Measurements from ENCODE around the gene PLBD1.

The PLBD1 gene, protein sequence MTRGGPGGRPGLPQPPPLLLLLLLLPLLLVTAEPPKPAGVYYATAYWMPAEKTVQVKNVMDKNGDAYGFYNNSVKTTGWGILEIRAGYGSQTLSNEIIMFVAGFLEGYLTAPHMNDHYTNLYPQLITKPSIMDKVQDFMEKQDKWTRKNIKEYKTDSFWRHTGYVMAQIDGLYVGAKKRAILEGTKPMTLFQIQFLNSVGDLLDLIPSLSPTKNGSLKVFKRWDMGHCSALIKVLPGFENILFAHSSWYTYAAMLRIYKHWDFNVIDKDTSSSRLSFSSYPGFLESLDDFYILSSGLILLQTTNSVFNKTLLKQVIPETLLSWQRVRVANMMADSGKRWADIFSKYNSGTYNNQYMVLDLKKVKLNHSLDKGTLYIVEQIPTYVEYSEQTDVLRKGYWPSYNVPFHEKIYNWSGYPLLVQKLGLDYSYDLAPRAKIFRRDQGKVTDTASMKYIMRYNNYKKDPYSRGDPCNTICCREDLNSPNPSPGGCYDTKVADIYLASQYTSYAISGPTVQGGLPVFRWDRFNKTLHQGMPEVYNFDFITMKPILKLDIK

DNA sequence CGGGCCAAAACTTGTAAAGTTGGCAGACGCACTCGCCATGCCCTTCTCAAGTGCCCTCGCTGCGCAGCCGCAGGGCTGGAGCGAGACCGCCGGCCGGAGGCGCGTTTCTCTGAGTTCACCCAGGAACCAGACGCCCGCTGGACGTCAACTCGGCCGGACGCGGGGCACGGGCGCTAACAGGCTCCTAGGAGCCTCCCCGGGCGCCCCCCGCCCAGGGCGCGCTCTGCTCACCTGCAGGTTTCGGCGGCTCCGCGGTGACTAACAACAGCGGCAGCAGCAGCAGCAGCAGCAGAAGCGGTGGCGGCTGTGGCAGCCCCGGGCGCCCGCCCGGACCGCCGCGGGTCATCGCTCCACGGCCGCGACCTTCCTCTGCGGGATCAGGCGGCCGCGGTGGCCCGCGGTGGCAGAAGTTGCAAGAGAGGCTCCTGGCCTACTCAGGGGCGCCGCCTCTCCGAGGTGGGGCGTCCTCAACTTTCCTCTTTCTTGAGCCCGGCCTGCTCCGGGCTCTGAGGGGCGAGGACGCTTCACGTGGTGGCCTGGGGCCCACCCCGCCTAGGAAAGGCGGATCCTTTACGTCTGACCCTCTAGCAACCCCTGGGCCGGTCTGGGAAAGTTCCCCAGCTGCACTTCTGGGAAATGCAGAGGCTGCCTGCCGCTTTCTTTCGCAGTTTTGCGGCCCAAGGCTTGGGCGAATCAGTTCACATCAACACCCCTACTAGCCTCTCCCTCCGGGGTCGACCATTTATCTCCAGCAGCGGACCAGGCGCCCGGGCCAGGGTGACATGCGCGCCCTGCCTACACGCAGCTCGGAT lies at the start of gene PLBD1:
Gene PLBD1, minus strand, starts transcription at position 533 of the 812 bp plus-strand sequence. Its CDS starts 187 bp downstream, at position 346.
- DNase-seq, result no peak

DNA sequence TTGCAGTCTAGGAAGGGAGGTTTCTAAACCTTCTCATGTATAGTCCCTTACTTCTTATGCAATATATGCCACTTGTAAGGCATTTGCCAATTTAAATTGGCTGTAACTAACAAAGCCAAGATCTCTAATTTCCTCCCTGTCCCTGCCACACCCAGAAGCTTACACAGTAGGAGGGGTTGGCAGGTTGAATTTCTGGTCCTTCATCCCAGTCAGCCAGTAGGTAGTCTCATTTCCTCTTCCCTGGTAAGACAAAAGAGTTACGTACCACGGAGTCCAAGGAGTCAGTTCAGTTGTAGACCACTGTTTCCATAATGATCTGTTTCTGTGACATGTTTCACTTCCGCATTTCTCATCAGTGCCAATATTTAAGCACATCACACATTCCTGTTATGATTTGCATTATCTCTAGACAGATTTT lies 47.0 kb upstream of the PLBD1 start:
- no peak for DNase-seq

DNA sequence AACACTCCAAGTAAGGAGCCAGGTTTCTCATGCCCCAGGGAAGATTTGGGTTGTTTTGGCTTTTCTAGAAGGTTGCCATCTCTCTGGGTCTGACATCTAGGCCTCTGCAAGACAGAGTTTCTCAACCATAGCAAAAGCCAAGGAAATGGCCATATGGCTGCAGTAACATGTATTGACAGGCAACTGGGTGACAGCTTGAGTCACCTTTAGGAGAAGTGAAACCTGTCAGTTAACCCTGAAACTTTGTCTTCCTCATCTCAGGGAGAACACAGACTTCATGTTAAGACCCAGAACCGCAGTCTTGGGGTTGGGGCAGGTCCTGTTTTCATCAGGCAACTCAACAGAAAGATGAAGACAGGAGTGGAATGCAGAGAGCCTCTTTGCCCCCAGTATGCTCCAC lies 46.0 kb upstream of the PLBD1 start:
- no peak for DNase-seq

DNA sequence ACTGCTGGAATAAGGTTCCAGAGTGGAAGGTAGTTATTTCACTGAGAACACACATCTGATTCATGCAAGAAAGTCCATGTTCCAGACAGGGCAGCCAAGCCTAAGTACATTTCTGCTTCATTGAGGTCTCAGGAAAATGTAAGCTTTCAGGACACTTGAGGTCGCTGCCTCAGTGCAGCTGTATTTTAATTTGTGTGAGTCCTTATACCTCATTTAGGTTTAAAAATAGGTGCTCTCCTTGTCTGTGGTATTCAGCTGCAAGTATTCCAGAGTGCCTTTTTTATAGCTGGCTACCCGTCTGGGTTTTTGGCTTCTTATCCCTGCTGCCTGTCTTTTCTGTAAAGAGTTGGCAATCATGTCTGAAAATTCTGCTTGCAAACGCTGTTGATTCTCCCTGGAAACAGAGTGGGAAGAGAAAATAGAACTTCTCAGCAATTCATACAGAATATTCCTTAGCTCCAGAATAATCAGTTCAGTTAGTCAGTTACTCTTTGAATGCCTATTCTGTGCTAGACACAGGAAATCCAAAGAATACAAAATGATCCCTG lies 45.3 kb upstream of the PLBD1 start:
- no peak for DNase-seq

DNA sequence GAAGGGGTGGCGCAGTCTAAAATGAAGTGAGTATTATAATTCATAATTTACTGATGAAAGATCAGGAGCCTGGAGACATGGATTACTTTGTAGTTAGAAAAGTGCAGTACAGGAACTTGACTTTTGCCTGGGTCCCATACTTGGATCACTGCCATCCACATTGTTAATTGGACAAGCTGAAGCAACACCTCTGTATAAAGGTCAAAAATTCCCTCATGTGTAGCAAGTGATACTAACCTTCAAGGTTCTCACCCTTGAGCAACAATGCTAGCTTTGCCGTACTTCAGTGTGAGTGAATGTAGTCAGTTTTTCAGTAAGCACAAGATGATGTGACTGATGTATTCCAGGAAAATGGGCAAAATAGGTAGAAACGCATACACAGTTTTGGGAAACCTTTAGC lies 44.6 kb upstream of the PLBD1 start:
- no peak for DNase-seq

DNA sequence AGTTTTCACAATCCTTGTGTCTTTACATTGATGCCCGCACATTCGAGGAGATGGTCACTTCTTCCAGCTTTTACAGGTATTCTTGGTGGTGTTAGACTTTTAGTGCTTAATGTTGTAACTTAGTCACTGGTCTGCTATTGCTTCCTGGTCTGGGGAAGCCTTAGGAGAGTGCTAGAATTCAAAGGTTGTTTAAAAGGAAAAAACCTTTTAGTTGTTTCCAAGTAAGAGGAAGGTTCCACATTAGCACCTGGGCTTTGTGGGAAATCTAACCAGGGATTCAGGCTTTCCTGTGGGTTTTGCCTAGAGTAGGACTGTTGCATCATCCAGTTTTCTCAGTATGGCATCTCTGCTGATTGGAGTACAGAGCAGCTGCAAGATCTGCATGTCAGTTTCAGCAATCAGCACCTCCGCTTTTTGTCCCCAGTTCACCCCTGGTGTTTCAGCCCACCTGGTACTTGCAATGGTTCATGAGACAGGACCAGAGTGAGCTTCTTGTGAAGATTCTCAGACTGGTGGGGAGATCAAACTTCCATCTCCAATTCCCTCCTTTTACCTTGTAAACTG lies 44.0 kb upstream of the PLBD1 start:
- DNase-seq, result no peak

DNA sequence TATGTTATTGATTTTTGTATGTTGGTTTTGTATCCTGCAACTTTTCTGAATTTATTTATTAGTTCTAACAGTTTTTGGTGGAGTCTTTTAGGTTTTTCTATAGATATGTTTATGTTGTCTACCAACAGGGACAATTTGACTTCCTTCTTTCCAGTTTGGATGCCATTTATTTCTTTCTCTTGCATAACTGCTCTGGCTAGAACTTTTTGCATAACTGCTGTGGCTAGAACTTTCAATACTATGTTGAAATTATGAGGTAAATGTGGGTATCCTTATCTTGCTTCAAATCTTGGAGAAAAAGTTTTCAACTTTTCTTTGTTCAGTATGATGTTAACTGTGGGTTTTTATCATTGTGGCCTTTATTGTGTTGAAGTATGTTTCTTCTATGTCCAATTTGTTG lies 39.9 kb upstream of the PLBD1 start:
- DNase-seq, result no peak

DNA sequence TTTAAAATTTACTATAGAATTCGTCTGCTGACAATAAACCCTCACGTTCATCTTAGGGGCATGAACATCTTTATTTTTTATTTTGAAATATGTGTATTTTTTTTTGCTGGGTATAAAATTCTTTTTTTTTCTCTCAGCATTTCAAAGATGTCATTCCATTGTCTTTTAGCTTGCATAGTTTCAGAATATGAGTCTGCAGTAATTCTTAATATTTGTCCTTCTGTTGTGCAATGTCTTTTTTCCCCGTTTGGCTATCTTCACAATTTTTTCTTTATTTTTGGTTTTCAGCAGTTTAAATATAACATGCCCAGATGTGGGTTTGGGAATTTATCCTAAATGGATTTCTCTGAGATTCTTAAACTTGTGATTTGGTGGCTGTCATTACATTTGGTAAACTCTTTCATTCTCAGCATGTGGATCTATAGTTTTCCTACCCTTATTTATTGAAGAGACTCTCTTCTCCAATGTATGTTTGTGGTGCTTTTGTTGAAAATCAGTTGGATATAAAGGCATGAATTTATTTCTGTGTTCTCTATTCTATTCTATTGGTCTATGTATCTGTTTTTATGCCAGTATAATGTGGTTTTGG lies 37.8 kb upstream of the PLBD1 start:
- DNase-seq, result no peak

DNA sequence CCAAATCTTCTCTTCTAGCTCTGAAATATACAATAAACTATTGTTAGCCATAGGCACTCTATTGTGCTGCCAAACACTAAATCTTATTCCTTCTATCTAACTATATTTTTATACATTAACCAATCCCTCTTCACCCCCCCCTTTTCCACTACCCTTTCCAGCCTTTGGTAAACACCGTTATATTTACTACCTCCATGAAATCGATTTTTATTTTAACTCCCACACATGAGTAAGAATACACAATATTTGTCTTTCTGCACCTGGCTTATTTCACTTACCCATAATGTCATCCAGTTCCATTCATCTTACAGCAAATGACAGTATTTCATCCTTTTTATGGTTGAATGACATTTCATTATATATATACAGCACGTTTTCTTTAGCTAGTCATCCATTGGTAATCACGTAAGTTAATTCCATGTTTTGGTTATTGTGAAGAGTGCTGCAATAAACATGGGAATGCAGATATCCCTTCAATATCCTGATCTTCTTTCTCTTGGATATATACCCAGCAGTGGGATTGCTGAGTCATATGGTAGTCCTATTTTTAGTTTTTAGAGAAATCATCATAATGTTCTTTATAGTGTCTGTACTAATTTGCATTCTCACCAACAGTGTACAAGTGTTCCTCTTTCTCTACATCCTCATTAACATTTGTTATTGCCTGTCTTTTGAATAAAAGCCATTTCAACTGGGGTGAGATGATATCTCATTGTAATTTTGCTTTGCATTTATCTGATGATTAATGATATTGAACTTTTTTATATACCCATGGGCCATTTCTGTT lies 34.2 kb upstream of the PLBD1 start:
- DNase-seq, result no peak

DNA sequence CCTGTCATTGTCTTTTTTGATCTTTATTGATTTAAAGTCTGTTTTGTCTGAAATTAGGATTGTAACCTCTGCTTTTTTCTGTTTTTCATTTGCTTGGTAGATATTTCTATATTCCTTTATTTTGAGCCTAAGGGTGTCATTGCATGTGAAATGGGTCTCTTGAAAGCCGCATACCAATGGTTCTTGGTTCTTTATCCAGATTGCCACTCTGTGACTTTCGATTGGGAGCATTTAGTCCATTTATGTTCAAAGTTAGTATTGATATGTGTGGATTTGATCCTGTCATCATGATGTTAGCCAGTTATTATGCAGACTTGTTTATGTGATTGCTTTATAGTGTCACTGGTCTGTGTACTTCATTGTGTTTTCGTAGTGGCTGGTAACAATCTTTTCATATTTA lies 29.8 kb upstream of the PLBD1 start:
- no peak for DNase-seq

DNA sequence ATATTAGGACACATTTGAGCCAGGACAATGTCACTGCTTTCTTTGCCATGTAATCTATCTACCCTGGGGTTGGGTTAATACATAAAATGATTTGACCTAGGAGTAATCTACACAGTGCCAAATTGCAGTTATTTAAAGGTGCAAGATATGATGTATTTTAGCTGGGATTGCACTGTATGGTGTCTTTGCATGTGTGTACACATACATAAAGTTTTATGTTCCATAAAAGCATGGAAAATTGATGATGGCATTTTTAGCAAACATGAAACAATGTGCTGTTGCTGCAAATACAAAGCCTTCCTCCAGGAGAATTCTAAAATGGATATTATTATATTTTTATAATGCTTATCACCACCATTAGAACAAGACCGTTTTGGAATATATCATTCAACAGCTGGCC lies 24.0 kb upstream of the PLBD1 start:
- DNase-seq, result no peak

DNA sequence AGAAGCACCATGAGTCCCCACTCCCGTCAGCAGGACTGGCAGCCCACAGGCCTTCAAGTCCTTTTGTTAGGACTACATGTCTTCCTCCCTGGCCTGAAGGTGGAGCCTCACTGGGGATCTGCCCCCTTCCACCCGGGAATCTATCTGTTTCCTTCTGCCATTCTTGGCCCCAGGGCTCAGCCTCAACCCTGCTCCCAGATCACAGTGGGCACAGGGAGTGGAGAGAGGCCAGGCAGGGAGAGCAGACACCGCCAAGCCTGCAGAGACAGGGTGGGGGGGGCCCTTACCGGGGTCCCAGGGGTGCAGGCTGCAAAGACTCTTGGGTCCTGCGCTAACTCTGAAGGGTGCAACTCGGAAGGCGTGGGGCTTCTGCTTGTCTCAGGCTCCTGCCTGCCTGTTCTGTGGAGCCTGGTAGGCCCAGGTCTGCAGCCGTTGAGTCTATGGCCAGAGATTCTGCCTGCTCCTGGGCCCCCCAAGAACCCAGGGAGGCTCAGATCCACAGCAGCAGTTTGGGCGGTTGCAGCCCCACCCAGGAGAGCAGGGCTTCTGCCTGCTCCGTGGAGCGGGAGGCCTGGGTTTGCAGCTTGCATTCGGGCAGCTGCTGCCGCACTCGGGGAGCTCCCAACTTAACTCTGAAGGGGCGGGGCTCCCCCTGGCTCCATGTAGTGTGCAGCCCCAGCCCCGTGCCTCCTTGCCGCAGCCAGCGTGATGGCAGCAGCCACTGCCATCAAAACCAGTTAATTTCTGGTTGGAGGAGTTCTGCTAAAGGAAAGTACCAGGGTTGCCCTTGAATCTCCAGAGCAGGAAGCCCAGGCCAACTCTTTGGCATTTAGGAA lies 21.7 kb upstream of the PLBD1 start:
- no peak for DNase-seq

DNA sequence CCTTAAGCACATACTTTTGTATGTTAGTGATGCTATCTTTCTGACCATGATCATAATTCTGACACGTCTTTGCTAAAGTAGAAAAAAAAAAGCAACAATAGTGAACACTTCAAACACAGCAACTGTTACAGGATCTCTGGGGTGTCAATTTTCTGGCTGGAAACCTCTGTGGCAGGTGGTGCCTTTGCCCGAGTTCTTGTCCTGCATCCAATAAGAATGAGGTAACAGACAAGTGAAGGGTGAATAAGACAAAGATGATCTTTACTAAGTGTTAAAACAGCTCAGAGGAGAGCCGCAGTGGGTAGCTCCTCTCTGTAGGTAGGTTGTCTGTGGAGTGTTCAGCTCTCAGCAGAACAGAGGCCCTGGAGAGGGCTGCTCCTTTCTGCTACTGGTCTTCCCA lies 20.9 kb upstream of the PLBD1 start:
- DNase-seq, result no peak

DNA sequence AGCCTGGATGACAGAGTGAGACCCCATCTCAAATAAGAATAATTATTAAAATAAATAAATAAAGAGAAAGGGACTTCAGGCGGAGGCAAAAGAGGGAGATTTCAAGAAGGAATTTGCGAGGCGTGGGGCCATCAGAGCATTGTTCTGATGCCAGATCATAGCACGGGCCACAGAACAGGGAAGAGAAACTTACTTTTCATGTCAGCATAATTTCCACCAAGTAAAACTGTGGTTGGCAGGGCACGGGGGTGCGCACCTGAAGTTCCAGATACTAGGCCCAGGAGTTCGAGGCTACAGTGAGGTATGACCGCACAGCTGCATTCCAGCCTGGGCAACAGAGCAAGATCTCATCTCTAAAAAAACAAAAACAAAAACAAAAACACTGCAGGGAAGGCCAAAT lies 11.0 kb upstream of the PLBD1 start:
- DNase-seq, result no peak

DNA sequence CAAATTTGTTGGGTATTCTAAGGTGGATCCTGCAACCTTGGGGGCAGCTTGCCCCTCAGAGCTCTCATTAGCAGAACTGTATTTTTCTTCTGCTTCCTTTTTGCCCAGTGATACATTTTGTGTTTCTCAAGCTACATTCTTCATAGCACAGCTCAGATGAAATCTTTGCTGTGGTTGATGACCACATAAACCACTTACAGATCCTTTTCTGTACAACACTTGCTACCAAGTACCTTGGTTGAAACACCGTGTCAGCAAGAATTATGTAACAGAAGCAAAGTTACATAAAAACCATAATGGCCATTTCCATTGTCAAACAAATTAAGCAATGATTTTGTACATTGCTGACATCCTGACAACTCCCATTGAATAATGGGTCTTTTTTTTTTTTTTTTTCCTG lies 9.7 kb upstream of the PLBD1 start:
- DNase-seq, result no peak

DNA sequence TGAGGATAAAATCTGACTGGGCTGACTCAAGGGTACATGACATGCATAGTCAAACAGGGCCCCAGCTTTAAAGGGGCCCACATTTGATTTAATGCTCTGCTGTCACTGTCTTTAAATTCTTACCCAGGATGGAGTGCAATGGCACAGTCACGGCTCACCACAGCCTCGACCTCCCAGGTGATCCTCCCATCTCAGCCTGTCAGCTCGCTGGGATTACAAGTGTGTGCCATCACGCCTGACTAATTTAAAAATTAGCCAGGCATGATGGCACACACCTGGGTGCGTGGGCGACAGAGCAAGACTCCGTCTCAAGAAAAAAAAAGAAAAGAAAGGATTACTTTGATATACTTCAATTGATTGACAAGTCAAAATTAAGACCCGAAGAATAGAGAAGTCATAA lies 9.2 kb upstream of the PLBD1 start:
- no peak for DNase-seq

DNA sequence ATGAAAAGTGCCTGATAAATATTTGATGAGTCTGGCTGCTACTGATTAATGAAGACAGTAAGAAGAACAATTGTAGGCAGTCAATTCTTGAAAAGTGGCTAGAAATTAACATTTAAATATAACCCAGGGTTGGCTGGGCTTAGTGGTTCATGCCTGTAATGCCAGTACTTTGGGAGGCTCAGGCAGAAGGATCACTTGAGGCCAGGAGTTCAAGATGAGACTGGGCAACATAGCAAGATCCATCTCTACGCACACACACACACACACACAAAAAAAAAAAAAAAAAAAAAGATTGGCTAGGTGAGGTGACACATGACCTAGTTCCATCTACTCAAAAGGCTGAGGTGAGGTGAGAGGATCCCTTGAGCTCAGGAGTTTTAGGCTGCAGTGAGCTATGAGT lies 7.9 kb upstream of the PLBD1 start:
- DNase-seq, result no peak

DNA sequence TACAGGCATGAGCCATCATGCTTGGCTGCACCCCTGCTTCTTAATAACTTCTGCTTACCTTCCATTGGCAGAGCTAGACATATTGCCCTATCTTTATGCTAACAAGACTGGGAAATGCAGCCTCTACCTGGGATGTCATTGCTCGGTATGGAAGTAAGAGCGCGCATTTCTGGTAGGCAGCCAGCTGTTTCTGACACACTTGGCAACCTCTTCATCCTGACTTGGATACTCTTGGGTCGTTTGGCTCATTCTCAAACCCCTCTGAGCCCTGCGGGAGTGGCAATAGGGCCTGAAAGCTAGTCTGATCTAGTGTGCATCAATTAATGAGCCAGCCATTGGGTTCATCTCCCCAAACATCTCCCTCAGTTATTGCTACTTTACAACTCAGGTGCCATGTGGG lies 5.4 kb upstream of the PLBD1 start:
- no peak for DNase-seq

DNA sequence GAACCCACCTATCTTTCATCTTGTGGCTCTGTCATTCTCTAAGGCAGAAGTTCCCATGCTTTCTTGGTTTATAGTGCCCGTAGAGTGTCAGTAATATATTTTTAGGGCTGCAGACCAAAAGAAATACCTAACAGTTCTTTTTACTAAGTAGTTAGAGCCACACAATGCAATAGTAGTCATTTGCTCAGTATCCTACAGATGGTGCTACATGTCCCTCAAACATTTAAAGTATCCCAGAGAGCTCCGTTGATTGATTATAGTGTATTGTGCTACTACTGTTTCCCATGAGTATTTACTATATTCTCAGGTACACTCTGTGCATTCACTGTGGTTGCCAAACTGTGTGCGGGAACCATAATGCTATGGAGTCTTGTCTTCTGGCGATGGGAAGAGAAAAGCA lies 4.7 kb upstream of the PLBD1 start:
- no peak for DNase-seq

DNA sequence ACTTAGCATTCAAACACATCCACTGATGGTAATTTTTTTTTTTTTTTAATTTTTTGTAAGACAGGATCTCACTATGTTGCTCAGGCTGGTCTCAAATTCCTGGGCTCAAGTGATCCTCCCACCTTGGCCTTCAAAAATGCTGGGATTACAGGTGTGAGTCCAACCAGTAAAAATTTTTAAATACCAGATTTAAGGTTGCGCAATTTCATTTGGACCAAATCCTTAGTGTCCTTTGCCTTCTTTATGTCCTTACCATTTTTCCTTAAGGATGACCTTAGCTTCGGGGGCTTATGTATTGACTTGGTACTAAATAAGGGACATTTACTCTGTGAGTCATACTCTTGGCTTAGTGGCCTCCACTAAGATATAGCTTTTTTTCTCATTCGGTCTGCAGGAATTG lies 4.1 kb upstream of the PLBD1 start:
- no peak for DNase-seq

DNA sequence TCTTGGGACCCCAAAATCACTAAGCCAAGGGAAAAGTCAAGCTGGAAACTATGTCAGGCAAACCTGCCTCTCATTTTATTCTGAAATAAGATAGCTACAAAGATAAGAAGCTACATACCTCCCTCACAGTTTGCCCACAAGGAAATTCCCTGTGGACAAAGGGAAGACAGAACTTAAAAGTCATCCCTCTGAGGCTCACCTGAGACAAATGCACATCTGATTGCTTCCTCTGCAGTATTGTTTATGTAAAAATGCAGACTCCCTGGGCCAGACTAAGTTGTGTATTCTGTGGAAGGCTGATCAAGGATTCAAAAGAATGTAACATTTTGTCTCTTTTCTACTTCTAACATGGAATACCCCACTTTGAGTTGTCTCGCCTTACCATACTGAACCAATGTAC lies 2.5 kb upstream of the PLBD1 start:
- no peak for DNase-seq
